G401.6 (cell line): ENCODE measurements around the gene SLC27A2.

ENCODE experiments used
- FAIRE-seq: peaks from 2 replicates; lab custom pipeline; 2012; peaks lifted over from hg19 to GRCh38; lab: Jason Lieb, UNC

SLC27A2 gene

GRCh38 chr15:50275908-50276307, 93.9 kb downstream of the SLC27A2 start:
- no peak for FAIRE-seq

- FAIRE-seq, result no peak
These were observed 95.4 kb downstream of the SLC27A2 start for GRCh38 chr15:50277370-50277769.

DNA sequence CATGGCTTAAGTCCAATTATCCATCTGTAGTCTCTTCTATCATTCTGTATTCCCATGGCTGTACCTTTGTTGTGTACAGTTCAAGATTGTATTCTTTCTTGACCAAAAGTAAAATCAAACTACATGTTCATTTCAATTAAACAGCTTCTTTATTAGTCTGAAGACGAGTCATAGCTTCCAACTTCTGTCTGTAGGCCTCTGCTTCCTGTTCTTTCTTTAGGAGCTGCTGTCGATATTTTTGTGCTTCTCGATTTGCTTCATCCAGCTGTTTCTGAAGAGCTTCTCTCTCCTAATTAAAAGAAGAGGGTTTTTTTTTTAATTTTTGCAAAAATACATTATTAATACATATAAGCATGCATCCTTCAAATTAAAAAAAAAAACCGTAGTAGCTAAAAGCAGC, 96.5 kb downstream of the SLC27A2 start:
- FAIRE-seq, result no peak

DNA sequence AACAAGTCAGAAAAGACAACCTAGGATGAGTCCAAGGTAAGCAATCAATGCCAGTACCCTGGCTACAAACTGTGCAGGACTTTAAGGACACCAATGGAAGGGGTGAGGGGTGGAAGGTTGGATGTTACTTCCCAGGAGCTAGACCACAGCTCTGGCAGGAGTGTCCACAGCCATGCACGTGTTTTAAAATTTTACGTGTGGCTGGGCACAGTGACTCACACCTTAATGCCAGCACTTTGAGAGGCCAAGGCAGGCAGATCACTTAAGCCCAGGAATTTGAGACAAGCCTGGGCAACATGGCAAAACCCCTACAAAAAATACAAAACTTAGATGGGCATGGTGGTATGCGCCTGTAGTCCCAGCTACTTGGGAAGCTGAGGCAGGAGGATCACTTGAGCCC, 98.3 kb downstream of the SLC27A2 start:
- FAIRE-seq, result no peak

- no peak for FAIRE-seq
These were observed 99.4 kb downstream of the SLC27A2 start for GRCh38 chr15:50281427-50281826.
